UCSD-AML1 (cell line): ENCODE measurements around the gene CPXM1.
"Not testable (repeated sequence)": the region's sequence is repeated elsewhere in the genome, so short reads cannot be mapped to it uniquely, and the experiment has no call there.

Source experiments
- DNase-seq: peaks from one replicate; lab custom pipeline; 2025; ENCODE audit not compliant: unreplicated experiment; lab: John Stamatoyannopoulos, UW

The CPXM1 gene

DNA sequence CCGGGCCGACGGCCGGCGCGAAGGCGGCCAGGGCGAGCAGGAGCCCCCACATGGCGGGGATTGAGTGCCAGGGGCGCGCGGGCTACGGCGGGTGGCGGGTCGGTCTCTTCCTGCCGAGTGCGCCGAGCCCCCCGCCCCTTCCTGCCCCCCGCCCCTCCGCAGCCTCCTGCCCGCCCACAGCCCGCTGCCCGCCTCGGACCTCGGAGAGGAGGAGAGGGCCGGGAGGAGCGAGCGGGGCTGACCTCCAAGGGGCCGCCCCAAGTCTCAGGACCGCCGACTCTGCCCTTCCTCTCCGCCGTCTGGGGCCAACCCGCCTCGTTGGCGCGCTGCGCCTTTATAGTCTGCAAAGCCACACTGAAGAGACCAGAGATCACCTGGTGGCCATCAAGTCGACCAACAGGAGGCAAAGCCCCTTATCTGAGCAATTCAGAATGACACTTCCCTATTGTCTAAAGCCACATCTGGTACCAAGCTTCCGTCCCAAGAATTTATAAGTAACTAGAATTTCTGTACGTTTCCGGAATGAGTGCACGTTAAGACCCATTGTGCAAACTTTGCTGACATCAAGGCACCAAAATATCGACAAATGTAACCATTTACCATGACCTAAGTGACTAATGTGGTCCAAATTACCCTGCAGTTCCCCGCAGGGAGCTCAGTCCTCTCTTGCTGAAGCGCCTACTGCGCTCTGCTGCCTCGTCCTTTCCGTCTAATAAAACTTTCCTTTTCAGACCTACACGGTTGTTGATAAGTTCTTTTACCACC is at the start of gene CPXM1:
CPXM1 (minus strand) TSS at position 107 of the 765 bp plus-strand sequence; CDS start at position 52, 55 bp downstream.
- DNase-seq = peak; percentile 87

DNA sequence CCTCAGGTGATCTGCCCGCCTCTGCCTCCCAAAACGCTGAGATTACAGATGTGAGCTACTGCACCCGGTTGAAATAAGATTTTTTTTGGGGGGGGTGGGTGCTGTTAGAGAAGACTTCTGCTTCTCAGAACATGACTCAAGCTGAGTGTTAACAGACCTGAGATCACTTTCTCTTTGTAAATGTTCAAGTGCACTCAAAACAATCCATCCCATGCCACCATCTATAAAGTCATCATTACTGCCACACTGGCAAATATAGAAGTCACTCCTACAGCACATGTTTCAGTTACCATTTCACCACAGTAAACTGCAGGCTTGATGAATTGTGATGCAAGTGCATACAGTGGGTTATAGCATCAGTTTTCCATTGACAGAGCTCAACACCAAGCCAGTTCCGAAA is 49.1 kb upstream of the CPXM1 start:
- no peak for DNase-seq

DNA sequence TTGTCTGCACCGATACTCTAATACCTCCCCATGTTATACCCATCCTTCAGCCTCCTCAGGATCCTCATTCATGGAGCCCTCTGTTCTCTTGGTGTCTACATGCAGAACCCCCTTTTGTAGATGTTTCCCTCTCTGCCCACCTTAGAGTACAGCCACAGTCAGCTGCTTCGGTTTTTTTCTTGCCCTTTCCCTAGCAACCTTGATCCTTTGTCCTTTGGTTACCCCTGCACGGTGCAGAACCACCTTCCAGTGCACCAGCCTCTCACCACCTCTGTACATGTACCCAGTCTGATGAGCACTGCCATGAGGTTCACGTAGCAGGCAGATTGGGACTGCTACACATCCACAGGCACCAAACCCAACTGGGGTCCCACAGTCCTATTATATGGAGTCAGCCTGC is 47.4 kb upstream of the CPXM1 start:
- DNase-seq = no peak

DNA sequence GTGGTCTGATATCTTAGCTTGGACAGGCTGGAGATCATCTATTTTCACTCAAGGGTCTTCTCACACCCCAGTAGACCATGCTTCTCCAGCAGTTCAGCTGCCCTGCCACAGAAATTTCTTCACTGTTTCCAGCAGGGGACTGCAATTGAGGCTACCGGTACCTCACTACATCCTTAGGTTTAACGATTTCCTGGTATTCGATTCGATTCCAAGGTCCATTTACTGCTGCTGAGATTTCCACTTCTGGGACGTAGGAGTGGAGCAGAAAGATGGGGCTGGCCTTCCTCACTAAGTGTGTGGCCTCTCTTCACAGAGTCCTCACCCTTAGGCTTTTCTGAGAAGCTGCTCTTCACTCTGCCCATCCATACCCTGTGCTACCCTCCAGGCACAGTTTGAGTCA is 46.3 kb upstream of the CPXM1 start:
- no peak for DNase-seq

DNA sequence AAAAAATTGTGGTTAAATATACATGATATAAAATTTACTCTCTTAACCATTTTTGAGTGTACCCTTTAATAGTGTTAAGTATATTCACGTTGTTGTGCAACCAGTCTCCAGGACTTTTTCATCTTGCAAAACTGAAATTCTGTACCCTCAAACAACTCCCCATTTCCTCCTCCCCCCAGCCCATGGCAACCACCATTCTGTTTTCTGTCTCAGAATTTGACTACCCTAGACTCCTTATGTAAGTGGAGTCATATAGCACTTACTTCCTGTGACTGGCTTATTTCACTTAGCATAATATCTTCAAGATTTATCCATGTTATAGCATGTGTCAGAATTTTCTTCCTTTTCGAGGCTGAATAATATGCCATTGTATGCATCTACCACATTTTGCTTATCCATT is 45.2 kb upstream of the CPXM1 start:
- no peak for DNase-seq

DNA sequence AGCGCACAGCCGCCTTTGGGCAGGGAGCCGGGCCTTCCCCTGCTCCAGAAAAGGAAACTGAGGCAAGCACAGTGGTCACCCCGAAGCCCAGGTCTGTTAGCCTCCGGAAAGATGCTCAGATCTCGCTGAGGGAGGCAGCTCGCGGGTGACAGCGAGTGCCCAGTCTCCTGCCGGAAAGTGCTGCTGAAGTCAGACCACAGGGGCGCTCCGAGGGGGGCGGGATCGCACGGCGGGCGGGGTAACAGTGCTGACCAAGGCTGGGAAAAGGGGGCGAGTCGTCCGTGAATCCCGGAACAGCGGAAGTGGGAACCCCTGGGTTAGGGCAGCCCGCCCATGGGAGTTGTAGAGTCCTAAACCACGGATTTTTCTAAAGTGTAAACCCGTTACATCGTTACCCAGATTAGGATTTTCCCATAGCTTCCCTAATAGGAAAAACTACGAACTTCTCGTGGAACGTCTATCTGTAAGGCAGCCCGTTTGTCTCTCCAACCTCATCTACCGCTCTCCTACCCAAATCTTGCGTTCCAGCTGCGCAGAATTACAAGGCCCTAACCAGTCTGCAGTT is 40.6 kb upstream of the CPXM1 start:
- DNase-seq = peak; percentile 57

DNA sequence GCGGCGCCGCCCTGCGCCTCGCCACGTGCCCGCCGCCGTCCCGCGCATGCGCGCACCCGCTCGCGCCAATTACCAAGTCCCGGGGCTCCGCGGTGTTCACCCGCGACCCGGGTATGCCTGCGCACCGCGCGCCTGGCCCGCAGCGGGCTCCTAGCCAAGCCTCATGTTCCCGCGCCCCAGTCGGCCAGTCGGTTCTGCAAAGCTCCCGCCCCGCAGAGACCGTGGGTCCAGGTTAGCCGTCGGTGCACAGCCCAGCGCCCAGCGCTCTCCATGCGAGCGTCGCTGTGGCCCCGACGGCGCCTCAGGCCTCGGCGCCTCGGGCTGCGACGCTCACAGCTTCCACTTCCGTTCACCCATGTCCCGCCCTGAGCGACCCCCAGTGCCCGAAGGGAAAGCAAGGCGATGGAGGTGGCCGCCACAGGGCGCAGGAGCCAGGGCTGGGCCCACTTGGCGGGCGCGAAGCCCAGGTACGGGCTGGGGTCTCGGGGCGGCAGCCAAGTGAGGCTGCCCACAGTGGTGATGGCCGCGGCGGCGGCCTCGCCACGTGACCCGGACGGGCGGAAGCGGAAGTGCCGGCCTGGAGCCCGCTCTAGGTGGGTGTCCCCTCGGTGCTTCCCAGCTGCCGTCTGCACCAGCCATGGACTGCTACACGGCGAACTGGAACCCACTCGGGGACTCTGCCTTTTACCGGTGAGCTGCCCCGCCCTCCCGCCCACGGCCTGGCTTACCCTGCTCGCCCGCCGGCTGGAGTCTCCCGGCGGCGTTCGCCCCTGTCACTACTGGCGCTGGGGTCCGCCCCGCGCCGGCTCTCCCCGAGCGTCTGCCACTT is 39.9 kb upstream of the CPXM1 start, which contains the start of the genes PCED1A and VPS16:
PCED1A (minus strand) TSS at position 518 of the 829 bp plus-strand sequence. CDS start 743 bp downstream, outside the sequence.
VPS16 (plus strand) TSS at position 608 of the 829 bp plus-strand sequence; CDS start at position 638, 30 bp downstream.
- peak; percentile 86 for DNase-seq

DNA sequence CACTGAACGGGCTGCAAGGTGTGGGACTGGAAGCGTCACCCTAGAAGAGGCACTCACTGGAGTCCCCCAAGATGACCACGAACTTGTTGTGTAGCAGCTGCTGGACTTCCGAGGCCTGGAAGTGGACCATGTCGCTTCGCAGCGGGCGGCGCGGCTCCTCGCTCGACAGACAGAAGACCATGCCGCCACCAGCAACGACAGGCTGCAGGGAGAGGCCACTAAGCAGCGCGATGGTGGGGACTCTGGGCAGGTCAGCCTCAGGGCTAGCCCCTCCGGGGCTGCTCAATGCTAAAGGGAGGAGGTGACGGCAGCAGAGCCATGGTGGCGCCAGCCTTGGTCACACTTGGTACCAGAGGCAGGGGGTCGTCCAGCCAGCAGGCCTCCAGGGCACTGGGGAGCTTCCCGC is 39.3 kb upstream of the CPXM1 start:
- DNase-seq = no peak

DNA sequence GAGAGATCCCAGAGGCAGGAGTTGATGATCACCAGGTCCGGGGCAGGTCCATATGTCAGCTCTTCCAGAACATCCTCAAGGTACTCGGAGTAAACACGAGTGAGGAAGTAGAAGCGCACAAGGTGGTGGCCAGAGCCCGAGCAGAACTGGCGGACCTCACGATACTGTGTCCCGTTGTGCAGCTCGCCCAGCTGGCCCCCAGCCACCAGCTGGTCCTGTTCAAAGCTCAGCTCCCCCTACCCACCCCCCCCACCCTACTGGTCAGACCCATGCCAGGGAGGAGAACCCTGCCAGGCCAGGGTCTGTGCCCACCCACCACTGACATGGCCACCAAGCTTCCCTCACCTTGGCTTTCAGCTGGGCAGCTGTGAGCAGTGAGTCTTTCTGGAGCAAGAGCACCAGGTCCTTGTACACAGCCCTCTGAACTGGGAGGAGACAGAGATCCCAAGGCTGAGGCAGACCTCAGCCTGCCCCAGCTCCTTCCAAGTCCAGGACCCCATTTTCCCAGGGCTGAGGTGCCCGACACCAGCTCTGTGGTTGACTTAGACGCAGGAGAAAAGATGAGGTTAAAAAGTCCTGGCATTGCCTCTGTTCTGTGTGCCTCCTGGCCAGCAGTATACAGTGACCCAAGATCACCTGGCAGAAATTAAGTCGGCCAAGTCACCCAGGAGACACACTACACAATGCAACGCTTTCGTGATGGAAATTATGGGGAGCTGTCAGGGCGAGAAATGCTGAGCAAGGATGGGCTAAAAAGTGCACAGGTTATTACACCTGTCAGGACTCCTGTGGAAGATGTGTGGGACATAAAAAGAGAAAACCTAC is 38.6 kb upstream of the CPXM1 start:
- no peak for DNase-seq

DNA sequence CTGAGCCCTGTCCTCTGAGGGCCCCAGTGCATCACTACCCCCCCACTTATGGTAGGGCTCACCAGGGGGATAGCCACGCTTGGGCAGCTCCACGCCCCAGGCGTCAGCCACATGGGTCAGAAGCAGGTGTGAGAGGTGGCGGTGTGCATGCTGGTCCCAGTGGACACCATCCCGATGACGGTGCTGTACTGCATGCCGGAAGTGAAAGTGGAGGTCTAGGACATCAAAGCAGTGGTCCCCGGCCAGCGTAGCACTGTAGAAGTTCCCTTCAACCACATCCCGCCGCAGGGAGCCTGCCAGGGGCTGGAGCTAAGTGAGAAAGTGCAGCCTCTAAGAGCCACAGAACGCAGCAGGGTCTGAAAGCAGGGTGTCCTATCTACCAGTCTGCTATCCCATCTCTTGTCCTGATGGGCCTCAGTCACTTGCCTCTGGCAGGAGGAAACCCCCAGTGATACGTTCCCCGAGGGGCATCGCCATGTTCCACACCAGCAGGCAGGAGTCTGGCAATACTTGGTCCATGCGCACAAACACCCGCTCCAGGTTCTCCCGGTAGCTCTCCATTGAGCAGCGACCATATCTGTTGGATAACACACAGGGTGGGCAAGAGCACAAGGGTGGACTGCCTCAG is 37.9 kb upstream of the CPXM1 start:
- DNase-seq = no peak

DNA sequence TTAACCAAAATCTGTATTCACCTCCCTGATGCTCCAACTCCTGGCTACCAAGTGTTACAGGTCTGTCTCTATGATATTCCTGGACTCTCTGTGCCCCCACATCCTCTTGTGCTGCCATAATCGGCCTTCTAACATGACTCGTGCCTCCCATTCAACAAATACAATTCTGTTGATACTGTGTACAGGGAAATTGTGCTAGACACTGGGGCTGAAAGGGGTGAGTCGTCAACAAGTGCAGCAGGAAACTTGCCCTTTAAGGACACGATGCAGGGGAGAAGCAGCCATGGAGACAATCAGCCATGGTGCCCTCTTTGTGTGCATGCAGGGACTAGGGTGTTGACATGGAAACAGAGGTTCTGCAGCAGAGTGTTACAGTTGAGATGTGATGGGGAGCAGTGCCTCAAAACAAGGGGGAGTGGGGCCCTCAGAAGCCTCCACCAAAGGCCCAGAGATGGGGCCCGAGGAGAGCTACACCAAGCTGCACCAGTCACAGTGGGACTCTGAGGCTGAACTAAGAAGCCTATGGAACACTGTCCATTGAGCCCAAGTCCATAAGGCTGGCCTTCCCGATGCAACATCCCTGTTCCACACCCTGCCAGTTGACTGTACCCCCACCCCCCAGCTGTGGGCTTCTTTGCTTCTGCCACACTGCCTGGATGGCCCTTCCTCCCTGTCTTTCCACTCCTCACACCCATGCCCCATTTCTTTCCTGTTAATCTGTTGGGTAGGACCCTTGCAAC is 37.0 kb upstream of the CPXM1 start:
- DNase-seq = no peak

DNA sequence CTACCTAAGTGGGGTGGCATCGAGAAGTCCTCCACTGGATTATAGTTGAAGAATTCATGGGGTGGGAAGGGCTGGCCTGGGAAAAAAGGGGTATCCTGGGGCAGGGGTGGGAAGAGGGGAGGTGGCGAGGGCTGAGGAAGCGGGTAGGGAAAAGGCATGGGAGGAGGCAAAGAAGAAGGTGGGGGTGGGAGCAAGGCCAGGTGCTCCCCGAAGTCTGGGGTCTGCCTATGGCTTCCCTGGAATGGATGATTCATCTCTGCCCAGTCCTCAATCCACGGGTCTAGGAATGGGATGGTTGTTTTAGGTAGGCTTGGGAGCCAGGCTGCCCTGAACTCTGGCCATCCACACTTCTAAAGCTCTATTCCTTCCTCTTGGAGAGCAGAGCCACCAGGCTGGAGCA is 35.6 kb upstream of the CPXM1 start:
- DNase-seq = no peak

DNA sequence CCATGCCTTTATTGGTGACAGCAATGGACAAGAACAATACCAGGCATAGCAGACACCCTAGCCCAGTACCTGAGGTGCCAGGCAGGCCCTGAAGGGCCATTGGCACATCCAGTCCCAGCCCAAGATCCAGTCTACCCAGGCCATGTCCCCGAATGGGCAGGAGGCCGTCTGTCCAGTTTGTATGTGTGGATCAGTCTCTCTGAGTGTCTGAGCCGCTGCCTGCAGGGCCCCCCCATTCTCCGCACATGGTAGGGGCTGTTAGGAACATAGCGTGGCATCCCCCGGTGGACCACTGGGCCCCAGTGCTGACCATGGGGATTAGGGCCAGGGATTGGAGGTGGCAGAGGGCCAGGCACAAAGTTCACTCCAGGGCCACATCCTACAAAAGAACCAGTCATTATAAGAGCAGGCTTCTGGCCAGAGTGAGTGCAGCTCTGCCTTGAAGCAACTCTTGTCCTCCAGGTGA is 34.9 kb upstream of the CPXM1 start:
- DNase-seq = no peak

DNA sequence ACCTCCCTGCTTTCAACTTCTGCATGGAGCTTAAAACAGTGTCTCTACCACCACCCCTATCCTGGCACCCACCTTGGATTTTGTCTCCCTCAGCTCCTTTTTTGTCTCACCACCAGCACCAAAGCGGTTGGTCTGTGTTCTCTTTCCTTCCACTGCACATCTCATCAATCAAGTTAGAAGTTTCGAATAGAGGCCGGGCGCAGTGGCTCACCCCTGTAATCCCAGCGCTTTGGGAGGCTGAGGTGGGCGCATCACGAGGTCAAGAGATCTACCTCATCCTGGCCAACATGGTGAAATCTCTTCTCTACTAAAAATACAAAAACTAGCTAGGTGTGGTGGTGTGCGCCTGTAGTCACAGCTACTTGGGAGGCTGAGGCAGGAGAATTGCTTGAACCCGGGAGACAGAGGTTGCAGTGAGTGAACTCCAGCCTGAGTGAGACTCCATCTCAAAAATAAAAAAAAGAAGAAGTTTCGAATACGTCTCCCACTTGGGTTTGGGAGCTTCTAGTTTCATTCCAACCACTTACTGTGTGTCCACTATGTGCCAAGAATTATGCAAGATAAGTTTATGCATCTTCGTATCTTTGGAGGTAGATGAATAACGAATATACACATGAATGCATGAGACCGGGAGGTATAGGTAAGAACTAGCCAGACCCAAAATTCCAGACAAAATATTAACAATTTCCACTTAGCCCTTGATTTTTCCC is 34.1 kb upstream of the CPXM1 start:
- DNase-seq = no peak

DNA sequence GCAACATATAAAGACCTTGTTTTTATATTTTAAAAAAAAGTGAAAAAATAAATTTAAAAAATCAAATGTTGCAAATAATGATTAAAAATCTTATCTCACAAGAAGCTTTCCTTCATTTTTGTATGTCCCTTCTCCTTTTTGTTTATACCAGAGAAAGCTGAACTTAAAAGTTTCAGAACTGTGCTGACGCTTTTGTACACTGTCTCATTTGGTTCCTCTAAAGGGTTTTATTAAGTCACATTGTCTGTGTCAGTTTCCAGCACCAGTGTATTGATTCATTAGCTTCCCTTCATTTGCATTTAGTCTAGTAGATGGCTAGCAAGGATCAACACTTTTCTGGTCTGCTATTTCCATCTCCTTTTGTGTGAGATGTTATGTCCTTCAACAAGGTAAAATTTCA is 33.3 kb upstream of the CPXM1 start:
- no peak for DNase-seq

DNA sequence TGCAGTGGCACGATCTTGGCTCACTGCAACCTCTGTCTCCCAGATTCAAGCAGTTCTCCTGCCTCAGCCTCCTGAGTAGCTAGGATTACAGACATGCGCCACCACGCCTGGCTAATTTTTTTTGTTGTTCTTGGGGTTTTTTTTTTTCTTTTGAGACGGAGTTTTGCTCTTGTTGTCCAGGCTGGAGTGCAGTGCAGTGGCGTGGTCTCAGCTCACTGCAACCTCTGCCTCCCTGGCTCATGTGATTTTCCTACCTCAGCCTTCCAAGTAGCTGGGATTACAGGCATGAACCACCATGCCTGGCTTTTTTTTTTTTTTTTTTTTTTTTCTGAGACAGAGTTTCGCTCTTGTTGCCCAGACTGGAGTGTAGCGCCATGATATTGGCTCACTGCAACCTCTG is 30.8 kb upstream of the CPXM1 start:
- not testable (repeated sequence) for DNase-seq

DNA sequence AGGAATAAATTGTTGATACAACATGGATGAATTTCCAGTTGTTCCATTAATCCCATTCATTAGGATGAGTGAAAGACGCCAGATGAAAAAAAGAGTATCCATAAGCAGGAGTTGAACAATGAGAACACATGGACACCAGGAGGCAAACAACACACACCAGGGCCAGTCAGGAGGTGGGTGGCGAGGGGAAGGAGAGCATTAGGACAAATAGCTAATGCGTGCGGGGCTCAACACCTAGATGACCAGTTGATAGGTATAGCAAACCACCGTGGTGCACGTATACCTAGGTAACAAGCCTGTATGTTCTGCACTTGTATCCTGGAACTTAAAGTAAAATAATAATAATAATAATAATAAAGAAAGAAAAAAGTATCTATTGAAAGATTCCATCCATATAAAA is 28.9 kb upstream of the CPXM1 start:
- DNase-seq = no peak

DNA sequence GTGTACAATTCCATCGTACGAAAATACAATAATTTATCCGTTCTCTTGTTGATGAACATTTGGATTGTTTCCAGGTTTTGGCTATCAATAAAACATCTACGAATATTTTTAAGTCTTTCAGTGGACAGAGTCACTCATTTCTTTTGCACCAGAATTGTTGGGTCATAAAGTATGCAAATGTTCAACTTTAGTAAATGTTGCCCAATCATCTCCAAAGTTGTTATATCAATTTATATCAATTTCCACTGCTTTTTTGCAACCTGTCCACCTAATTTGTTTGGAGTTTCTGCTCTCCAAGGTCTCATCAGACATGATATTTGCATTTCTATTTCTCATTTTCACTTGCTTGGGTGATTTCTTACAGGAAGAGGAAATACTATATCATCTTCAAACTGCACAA is 26.2 kb upstream of the CPXM1 start:
- no peak for DNase-seq

DNA sequence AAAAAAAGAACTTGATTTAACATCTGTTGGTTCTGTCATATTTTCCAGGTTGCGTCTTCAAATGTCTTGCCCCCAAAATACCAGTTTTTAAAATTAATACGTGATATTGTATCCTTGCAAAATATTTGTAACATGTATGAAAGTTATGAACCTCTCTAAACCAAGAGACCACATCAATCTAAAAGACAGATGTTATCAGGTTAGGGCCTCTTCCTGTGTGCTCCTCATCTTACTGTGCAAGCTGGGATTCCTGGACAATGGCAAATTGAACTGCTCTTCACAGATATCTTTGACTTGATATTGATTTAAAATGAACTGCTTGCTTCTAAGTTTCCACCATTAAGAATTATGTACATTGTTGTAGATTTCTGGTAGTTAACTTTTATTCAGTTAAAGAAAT is 25.3 kb upstream of the CPXM1 start:
- DNase-seq = no peak
